SK-N-SH treated with all-trans-retinoic acid at 6 μM for 48 hours (cell line): ENCODE results near the gene PPP2R3B.

ENCODE experiments used
- ATAC-seq: fragments of 200-7000 bp; cut with Tn5 transposase; 3 replicates; pipeline ENCODE4 v1.9.1; 2020; ENCODE audit warnings: mild to moderate bottlenecking, moderate library complexity
- ARNTL ChIP-seq: fragments of 450-650 bp; formaldehyde crosslinking; IDR thresholded peaks from 2 replicates; pipeline ENCODE4 v1.5.0; 2020; ENCODE audit warnings: low read depth, mild to moderate bottlenecking, moderate library complexity, borderline replicate concordance
- BACH2 ChIP-seq: fragments of 250-450 bp; sonication (Bioruptor Pico); IDR thresholded peaks from 2 replicates; pipeline ENCODE4 v1.9.0; 2021; ENCODE audit warnings: mild to moderate bottlenecking, borderline replicate concordance
- CSDC2 ChIP-seq: fragments of 250-450 bp; sonication (Bioruptor Pico); IDR thresholded peaks from 2 replicates; pipeline ENCODE4 v1.5.0; 2020; ENCODE audit warnings: mild to moderate bottlenecking, moderate library complexity
- ESRRG ChIP-seq: fragments of 250-450 bp; sonication (Bioruptor Pico); IDR thresholded peaks from 2 replicates; pipeline ENCODE4 v1.6.1; 2021; ENCODE audit warnings: mild to moderate bottlenecking
- OSR1 ChIP-seq: fragments of 250-450 bp; sonication (Bioruptor Pico); IDR thresholded peaks from 2 replicates; pipeline ENCODE4 v1.8.0; 2022; ENCODE audit warnings: moderate library complexity, mild to moderate bottlenecking, inconsistent platforms
- PPARA ChIP-seq: fragments of 250-450 bp; sonication (Bioruptor Pico); IDR thresholded peaks from 2 replicates; pipeline ENCODE4 v1.5.0; 2020; ENCODE audit warnings: mild to moderate bottlenecking, borderline replicate concordance
- SNAI2 ChIP-seq: fragments of 250-450 bp; sonication (Bioruptor Pico); IDR thresholded peaks from 2 replicates; pipeline ENCODE4 v1.5.0; 2020; ENCODE audit warnings: mild to moderate bottlenecking, moderate library complexity
- TCF4 ChIP-seq: fragments of 250-450 bp; sonication (Bioruptor Pico); IDR thresholded peaks from 2 replicates; pipeline ENCODE4 v1.8.0; 2021; ENCODE audit warnings: mild to moderate bottlenecking, moderate library complexity, borderline replicate concordance
- ZC3H10 ChIP-seq: fragments of 250-450 bp; sonication (Bioruptor Pico); IDR thresholded peaks from 2 replicates; pipeline ENCODE4 v1.5.1; 2021; ENCODE audit warnings: mild to moderate bottlenecking, moderate library complexity
- ZFP3 ChIP-seq: fragments of 250-450 bp; sonication (Bioruptor Pico); IDR thresholded peaks from 2 replicates; pipeline ENCODE4 v1.5.0; 2020; ENCODE audit warnings: mild to moderate bottlenecking, moderate library complexity
- ZNF8 ChIP-seq: fragments of 450-650 bp; formaldehyde crosslinking; IDR thresholded peaks from 2 replicates; pipeline ENCODE4 v1.5.0; 2020; ENCODE audit warnings: mild to moderate bottlenecking, moderate library complexity
- TF ChIP-seq, protein P1 (sequence below): fragments of 250-450 bp; sonication (Bioruptor Pico); IDR thresholded peaks from 2 replicates; pipeline ENCODE4 v1.8.0; 2021; ENCODE audit warnings: low read depth, mild to moderate bottlenecking, moderate library complexity, borderline replicate concordance
- TF ChIP-seq, protein P2 (sequence below): fragments of 250-450 bp; sonication (Bioruptor Pico); IDR thresholded peaks from 2 replicates; pipeline ENCODE4 v1.8.0; 2020; ENCODE audit warnings: mild to moderate bottlenecking, moderate library complexity, borderline replicate concordance
- TF ChIP-seq, protein P3 (sequence below): fragments of 250-450 bp; sonication (Bioruptor Pico); IDR thresholded peaks from 2 replicates; pipeline ENCODE4 v1.5.1; 2021; ENCODE audit warnings: mild to moderate bottlenecking, moderate library complexity
- TF ChIP-seq, protein P4 (sequence below): fragments of 250-450 bp; sonication (Bioruptor Pico); IDR thresholded peaks from 2 replicates; pipeline ENCODE4 v1.5.1; 2020; ENCODE audit warnings: low read depth, mild to moderate bottlenecking, moderate library complexity

The PPP2R3B gene

DNA sequence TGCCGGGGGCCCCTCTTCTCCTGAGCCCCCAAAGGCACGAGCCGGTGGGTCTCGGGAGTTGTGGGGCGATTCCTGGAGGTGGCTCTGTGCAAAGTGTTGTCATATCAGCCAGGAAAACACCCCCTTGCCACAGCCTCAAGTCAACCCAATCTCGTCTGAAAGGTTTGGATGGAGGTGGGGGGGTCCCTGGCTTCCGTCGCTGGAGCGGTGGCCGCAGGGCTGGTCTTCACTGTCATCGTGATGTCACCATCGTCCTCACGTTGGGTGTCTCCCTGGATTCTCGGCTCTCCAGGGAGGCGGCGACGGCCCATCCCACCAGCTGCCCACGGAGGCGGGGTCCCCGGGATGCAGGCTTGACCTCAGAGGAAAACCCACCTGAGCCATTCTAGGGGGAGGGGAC is 38.3 kb upstream of the PPP2R3B start:
- TF ChIP-seq ARNTL (no peak), PPARA (no peak), SNAI2 (CRISPR knock-in tag) (no peak)
- TF ChIP-seq, protein P1, sequence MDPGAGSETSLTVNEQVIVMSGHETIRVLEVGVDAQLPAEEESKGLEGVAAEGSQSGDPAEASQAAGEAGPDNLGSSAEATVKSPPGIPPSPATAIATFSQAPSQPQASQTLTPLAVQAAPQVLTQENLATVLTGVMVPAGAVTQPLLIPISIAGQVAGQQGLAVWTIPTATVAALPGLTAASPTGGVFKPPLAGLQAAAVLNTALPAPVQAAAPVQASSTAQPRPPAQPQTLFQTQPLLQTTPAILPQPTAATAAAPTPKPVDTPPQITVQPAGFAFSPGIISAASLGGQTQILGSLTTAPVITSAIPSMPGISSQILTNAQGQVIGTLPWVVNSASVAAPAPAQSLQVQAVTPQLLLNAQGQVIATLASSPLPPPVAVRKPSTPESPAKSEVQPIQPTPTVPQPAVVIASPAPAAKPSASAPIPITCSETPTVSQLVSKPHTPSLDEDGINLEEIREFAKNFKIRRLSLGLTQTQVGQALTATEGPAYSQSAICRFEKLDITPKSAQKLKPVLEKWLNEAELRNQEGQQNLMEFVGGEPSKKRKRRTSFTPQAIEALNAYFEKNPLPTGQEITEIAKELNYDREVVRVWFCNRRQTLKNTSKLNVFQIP (CRISPR knock-in tag) = no peak
- TF ChIP-seq, protein P2, sequence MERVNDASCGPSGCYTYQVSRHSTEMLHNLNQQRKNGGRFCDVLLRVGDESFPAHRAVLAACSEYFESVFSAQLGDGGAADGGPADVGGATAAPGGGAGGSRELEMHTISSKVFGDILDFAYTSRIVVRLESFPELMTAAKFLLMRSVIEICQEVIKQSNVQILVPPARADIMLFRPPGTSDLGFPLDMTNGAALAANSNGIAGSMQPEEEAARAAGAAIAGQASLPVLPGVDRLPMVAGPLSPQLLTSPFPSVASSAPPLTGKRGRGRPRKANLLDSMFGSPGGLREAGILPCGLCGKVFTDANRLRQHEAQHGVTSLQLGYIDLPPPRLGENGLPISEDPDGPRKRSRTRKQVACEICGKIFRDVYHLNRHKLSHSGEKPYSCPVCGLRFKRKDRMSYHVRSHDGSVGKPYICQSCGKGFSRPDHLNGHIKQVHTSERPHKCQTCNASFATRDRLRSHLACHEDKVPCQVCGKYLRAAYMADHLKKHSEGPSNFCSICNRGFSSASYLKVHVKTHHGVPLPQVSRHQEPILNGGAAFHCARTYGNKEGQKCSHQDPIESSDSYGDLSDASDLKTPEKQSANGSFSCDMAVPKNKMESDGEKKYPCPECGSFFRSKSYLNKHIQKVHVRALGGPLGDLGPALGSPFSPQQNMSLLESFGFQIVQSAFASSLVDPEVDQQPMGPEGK (CRISPR knock-in tag) = no peak
- TF ChIP-seq, protein P3, sequence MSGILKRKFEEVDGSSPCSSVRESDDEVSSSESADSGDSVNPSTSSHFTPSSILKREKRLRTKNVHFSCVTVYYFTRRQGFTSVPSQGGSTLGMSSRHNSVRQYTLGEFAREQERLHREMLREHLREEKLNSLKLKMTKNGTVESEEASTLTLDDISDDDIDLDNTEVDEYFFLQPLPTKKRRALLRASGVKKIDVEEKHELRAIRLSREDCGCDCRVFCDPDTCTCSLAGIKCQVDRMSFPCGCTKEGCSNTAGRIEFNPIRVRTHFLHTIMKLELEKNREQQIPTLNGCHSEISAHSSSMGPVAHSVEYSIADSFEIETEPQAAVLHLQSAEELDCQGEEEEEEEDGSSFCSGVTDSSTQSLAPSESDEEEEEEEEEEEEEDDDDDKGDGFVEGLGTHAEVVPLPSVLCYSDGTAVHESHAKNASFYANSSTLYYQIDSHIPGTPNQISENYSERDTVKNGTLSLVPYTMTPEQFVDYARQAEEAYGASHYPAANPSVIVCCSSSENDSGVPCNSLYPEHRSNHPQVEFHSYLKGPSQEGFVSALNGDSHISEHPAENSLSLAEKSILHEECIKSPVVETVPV (CRISPR knock-in tag) = no peak
- no peak for ATAC-seq

DNA sequence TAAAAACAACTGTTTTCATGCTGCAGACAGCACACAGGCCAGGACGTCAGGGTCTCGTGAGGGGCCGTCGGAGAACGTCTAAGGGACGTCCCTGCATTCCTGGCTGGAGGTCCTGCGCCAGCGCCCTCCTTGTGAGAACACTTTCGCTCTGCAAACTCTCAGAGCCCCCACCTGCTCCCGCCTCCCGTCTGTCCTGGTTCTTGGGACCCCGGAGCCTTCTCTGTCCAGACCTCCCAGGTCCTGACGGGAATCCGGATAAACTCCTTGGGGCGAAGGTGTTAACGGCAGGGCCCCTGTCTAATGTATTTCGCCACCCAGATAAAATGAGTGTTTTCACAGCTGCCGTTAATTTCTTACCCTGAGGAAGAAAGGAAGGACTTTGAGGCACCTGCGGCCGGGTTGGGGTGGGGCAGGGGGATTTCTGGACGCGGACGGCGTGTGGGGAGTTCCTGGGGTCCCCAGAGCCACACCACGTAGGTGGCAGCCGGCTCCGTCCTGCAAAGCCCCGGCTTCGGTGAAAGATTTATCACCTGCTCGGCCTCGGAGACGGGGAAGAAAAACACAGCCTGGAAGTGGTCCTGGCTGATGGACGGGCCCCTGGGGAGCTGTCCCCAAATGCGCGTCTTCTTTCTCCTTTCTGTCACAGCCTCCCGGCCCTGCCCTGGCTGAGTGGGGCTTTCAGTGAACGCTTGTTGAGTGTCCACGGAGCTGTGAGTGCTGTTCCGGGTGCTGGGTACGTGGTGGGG is 35.1 kb upstream of the PPP2R3B start:
- ATAC-seq = no peak; the same call in 1 of the 3 replicates
- TF ChIP-seq ESRRG (CRISPR knock-in tag) (no peak), ZFP3 (CRISPR knock-in tag) (no peak), ZC3H10 (CRISPR knock-in tag) (no peak), TCF4 (CRISPR knock-in tag) (no peak), BACH2 (CRISPR knock-in tag) (no peak), ZNF8 (CRISPR knock-in tag) (no peak), CSDC2 (CRISPR knock-in tag) (no peak), OSR1 (CRISPR knock-in tag) (no peak)
- TF ChIP-seq, protein P1 (CRISPR knock-in tag) = no peak
- TF ChIP-seq, protein P2 (CRISPR knock-in tag) = no peak
- TF ChIP-seq, protein P4, sequence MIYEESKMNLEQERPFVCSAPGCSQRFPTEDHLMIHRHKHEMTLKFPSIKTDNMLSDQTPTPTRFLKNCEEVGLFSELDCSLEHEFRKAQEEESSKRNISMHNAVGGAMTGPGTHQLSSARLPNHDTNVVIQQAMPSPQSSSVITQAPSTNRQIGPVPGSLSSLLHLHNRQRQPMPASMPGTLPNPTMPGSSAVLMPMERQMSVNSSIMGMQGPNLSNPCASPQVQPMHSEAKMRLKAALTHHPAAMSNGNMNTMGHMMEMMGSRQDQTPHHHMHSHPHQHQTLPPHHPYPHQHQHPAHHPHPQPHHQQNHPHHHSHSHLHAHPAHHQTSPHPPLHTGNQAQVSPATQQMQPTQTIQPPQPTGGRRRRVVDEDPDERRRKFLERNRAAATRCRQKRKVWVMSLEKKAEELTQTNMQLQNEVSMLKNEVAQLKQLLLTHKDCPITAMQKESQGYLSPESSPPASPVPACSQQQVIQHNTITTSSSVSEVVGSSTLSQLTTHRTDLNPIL (CRISPR knock-in tag) = no peak
- TF ChIP-seq, protein P3 (CRISPR knock-in tag) = no peak

DNA sequence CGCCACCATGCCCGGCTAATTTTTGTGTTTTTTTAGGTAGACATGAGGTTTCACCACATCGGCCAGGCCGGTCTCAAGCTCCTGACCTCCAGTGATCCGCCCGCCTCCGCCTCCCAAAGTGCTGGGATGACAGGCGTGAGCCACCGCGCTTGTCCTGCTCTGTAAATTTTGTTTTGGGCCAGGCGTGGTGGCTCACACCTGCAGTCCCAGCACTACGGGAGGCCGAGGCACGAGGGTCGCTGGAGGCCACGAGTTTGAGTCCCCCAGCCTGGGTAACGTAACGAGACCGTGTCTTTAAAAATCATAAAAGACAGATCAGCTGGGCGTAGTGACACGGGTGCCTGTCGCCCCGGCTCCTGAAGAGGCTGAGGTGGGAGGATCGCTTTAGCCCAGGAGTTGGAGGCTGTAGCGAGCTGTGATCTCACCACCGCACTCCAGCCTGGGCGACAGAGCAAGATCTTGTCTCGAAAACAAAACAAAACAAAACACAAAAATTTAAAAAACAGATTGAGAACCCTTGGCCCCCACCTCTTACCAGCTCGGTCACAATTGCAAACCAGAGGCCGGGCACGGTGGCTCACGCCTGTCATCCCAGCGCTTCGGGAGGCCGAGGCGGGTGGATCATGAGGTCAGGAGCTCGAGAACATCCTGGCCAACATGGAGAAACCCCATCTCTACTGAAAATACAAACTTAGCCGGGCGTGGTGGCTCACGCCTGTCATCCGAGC is 34.0 kb upstream of the PPP2R3B start:
- no peak for ATAC-seq
- TF ChIP-seq, protein P3 (CRISPR knock-in tag) = no peak
